B cell (primary cell): ENCODE measurements around the gene C1orf87. TPM values are rescaled to one million over a fixed set of nuclear protein-coding genes. Genes with fewer than 3 reads are reported as not detected.

Experiments used
- ATAC-seq: fragments of 200-7000 bp; cut with Tn5 transposase; one replicate; pipeline ENCODE4 v1.10.0; 2021; ENCODE audit warnings: low read depth, mild to moderate bottlenecking, moderate number of reproducible peaks, moderate library complexity
- CTCF ChIA-PET: fragments of 350-600 bp; sonication (Branson Sonifier 250); formaldehyde crosslinking; loops from one replicate; lab custom pipeline; 2021; ENCODE audit warnings: antibody characterized with exemption, inconsistent platforms; lab: Charles Lee
- POLR2A ChIA-PET: fragments of 350-600 bp; sonication (Branson Sonifier 250); formaldehyde crosslinking; loops from one replicate; lab custom pipeline; 2021; ENCODE audit warnings: antibody characterized with exemption; lab: Charles Lee
- DNase-seq: peaks from one replicate; pipeline ENCODE4 v3.0.0; 2013
- H2AFZ ChIP-seq: 2 replicates; pipeline ENCODE4 v1.6.1; 2012; ENCODE audit warnings: mild to moderate bottlenecking, low read depth, low read length; ENCODE audit not compliant: insufficient read depth, poor library complexity, severe bottlenecking
- H3K27ac ChIP-seq, 2 donors: 1 replicate in 1 of 2; 2 replicates in 1 of 2; pipeline ENCODE4 v1.5.1; 2012 to 2013; ENCODE audit warnings: low read length in 2 of 2, mild to moderate bottlenecking in 2 of 2, moderate library complexity in 1 of 2
- H3K27me3 ChIP-seq, 4 experiments: fragments of 200-600 bp in 1 of 4; sonication (generic) in 1 of 4; replicated peaks in 1 of 4; 1 replicate in 2 of 4; 2 replicates in 2 of 4; pipeline versions ENCODE4 v1.6.1 to v1.7.0; 2013 to 2016; ENCODE audit warnings: low read length in 3 of 4, mild to moderate bottlenecking in 2 of 4, mixed read lengths in 1 of 4, moderate library complexity in 1 of 4; ENCODE audit not compliant: insufficient read depth in 4 of 4, control insufficient read depth in 3 of 4; ENCODE audit errors: control extremely low read depth in 1 of 4
- H3K36me3 ChIP-seq, 2 experiments: replicated peaks in 1 of 2; 1 replicate in 1 of 2; 2 replicates in 1 of 2; pipeline versions ENCODE4 v1.6.1 to v1.7.1; 2013; ENCODE audit warnings: low read length in 1 of 2; ENCODE audit not compliant: insufficient read depth in 2 of 2, control insufficient read depth in 1 of 2; ENCODE audit errors: control extremely low read depth in 1 of 2, extremely low read depth in 1 of 2
- H3K4me1 ChIP-seq, 2 donors: fragments of 200-600 bp in 1 of 2; sonication (generic) in 1 of 2; 1 replicate in 1 of 2; 2 replicates in 1 of 2; pipeline versions ENCODE4 v1.5.1 to v1.6.1; 2013 to 2017; ENCODE audit warnings: low read length in 2 of 2; ENCODE audit not compliant: control insufficient read depth in 2 of 2, insufficient read depth in 2 of 2
- H3K4me2 ChIP-seq: replicated peaks from 2 replicates; pipeline ENCODE3; 2012; ENCODE audit warnings: mild to moderate bottlenecking, low read depth, low read length; ENCODE audit not compliant: poor library complexity, severe bottlenecking
- H3K4me3 ChIP-seq, 5 experiments: fragments of 200-600 bp in 1 of 5; sonication (generic) in 1 of 5; 1 replicate in 3 of 5; 2 replicates in 2 of 5; pipeline versions ENCODE4 v1.5.1 to v1.7.0; 2011 to 2016; ENCODE audit warnings: low read length in 4 of 5, mild to moderate bottlenecking in 4 of 5, low read depth in 2 of 5, control low read depth in 1 of 5, moderate library complexity in 1 of 5; ENCODE audit not compliant: insufficient read depth in 1 of 5; ENCODE audit errors: control extremely low read depth in 1 of 5, extremely low read depth in 1 of 5
- H3K79me2 ChIP-seq: fragments of 200-600 bp; sonication (generic); one replicate; pipeline ENCODE4 v1.6.0; 2016; ENCODE audit warnings: low read length; ENCODE audit not compliant: control insufficient read depth, insufficient read depth
- H3K9ac ChIP-seq: fragments of 200-600 bp; sonication (generic); 2 replicates; pipeline ENCODE4 v1.6.1; 2017; ENCODE audit warnings: mild to moderate bottlenecking, low read length, moderate library complexity
- H3K9me3 ChIP-seq, 3 donors: one replicate each; pipeline versions ENCODE4 v1.6.1 to v1.7.1; 2013; ENCODE audit warnings: low read length in 2 of 3; ENCODE audit not compliant: control insufficient read depth in 2 of 3, insufficient read depth in 1 of 3; ENCODE audit errors: control extremely low read depth in 1 of 3
- H4K20me1 ChIP-seq: 2 replicates; pipeline ENCODE4 v1.6.0; 2012; ENCODE audit warnings: mild to moderate bottlenecking, low read length; ENCODE audit not compliant: insufficient read depth, control insufficient read depth, poor library complexity, severe bottlenecking
- H3K27ac Mint-ChIP-seq: one replicate; pipeline ENCODE4 v1.8.0; 2021; ENCODE audit warnings: mixed read lengths
- H3K27me3 Mint-ChIP-seq: one replicate; pipeline ENCODE4 v1.8.0; 2021; ENCODE audit warnings: mixed read lengths
- H3K4me1 Mint-ChIP-seq: one replicate; pipeline ENCODE4 v1.8.0; 2021; ENCODE audit warnings: mixed read lengths
- H3K4me3 Mint-ChIP-seq: one replicate; pipeline ENCODE4 v1.8.0; 2021; ENCODE audit warnings: mixed read lengths
- H3K9me3 Mint-ChIP-seq: one replicate; pipeline ENCODE4 v1.8.0; 2022; ENCODE audit warnings: mixed read lengths; ENCODE audit not compliant: insufficient read depth
- EZH2 ChIP-seq: IDR thresholded peaks from 2 replicates; pipeline ENCODE4 v1.6.1; 2012; ENCODE audit warnings: borderline replicate concordance, low read depth, mild to moderate bottlenecking, moderate library complexity, low read length; ENCODE audit not compliant: insufficient read depth, poor library complexity, severe bottlenecking
- WGBS: methylation state at CpG from one replicate; pipeline ENCODE4 v1.1.5; 2013; ENCODE audit warnings: missing lambda C conversion rate; ENCODE audit not compliant: insufficient coverage; 5-methylcytosine and 5-hydroxymethylcytosine counted together
- intact Hi-C: fragments of 100-400 bp; cut with micrococcal nuclease; formaldehyde crosslinking; loops from one replicate; pipeline ENCODE4 v1.10.0; 2022
- polyA plus RNA-seq: library from polyadenylated mRNA; depleted of rRNA; stranded (reverse); fragments of >200 nt; gene quantifications from 2 replicates; pipeline ENCODE4 v1.2.3, GENCODE V29; 2012
- total RNA-seq, 2 donors: library from RNA; stranded (reverse); fragments of 120-200 nt in 1 of 2; gene quantifications; 1 replicate in 1 of 2; 2 replicates in 1 of 2; pipeline versions ENCODE4 v1.2.3 to v1.2.4, GENCODE V29; 2013 to 2022
- TF ChIP-seq, protein P1 (sequence below): fragments of 200-600 bp; IDR thresholded peaks from one replicate; pipeline ENCODE4 v1.8.0; 2022; ENCODE audit warnings: antibody characterized with exemption, mild to moderate bottlenecking

C1orf87 gene
- total and polyA plus RNA-seq, 2 donors (not counting 1 experiment from before 2014, with no cell fraction given), result not detected

GRCh38 chr1:59976194-59977074, 97.1 kb downstream of the C1orf87 start:
- Histone ChIP-seq H3K27me3 (peaks cover 0 to 11% (median 5%) of the 10 kb centered on the region in 4 experiments), H3K27ac (no peak overlapping the region), H3K9me3 (no peaks in the 10 kb centered on the region), H3K36me3 (no peaks in the 10 kb centered on the region), H2AFZ (no peak overlapping the region), H3K9ac (no peak overlapping the region), H3K4me3 (no peak overlapping the region), H4K20me1 (no peaks in the 10 kb centered on the region), H3K4me1 (peaks cover 2 to 4% of the 10 kb centered on the region in 2 donors), H3K4me2 (no peak overlapping the region), H3K79me2 (no peaks in the 10 kb centered on the region)
- ATAC-seq (no peak), DNase-seq (peak; percentile 45)
- H3K27ac Mint-ChIP-seq, result no peak overlapping the region
- CTCF ChIA-PET, result interaction anchor here (0.6 to 4.7 kb wide), 12 partner anchors 10 to 1935 kb away, joined by 3 to 36 read pairs (median 3); no protein-coding TSS in a partner anchor
- H3K4me3 Mint-ChIP-seq, result no peak overlapping the region
- WGBS, result 42% methylated on average over 11 of the region's 19 CpGs
- no peaks in the 10 kb centered on the region for H3K9me3 Mint-ChIP-seq
- TF ChIP-seq EZH2, result no peak
- TF ChIP-seq, protein P1, sequence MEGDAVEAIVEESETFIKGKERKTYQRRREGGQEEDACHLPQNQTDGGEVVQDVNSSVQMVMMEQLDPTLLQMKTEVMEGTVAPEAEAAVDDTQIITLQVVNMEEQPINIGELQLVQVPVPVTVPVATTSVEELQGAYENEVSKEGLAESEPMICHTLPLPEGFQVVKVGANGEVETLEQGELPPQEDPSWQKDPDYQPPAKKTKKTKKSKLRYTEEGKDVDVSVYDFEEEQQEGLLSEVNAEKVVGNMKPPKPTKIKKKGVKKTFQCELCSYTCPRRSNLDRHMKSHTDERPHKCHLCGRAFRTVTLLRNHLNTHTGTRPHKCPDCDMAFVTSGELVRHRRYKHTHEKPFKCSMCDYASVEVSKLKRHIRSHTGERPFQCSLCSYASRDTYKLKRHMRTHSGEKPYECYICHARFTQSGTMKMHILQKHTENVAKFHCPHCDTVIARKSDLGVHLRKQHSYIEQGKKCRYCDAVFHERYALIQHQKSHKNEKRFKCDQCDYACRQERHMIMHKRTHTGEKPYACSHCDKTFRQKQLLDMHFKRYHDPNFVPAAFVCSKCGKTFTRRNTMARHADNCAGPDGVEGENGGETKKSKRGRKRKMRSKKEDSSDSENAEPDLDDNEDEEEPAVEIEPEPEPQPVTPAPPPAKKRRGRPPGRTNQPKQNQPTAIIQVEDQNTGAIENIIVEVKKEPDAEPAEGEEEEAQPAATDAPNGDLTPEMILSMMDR, result peak; percentile 95
- peaks cover 34% of the 10 kb centered on the region for H3K27me3 Mint-ChIP-seq
- intact Hi-C loops, result loop anchor here (1.0 to 10.0 kb wide), 3 partner anchors 1068 to 1876 kb away; no protein-coding TSS in a partner anchor
- H3K4me1 Mint-ChIP-seq, result peaks cover 1% of the 10 kb centered on the region
- POLR2A ChIA-PET, result no interaction called here

- no peak overlapping the region for H3K4me3 Mint-ChIP-seq
- CTCF ChIA-PET, result interaction anchor here (0.7 to 3.8 kb wide), 3 partner anchors 16 to 1882 kb away, joined by 3 to 27 read pairs (median 4); no protein-coding TSS in a partner anchor
These were observed 99.9 kb downstream of the C1orf87 start for GRCh38 chr1:59973719-59974118.

More at GRCh38 chr1:59973719-59974118, 99.9 kb downstream of the C1orf87 start:
- DNase-seq (no peak), ATAC-seq (no peak)
- H3K9me3 ChIP-seq, result no peaks in the 10 kb centered on the region
- no peak overlapping the region for H3K27ac ChIP-seq
- WGBS, result no CpG with 5 or more reads among the region's 1 CpG
- no peak overlapping the region for H3K4me2 ChIP-seq
- Mint-ChIP-seq H3K27ac (no peak overlapping the region), H3K27me3 (peaks cover 39% of the 10 kb centered on the region), H3K9me3 (no peaks in the 10 kb centered on the region), H3K4me1 (peaks cover 5% of the 10 kb centered on the region)
- no peaks in the 10 kb centered on the region for H3K36me3 ChIP-seq
- H3K9ac ChIP-seq, result no peak overlapping the region
- peaks cover 0 to 11% (median 5%) of the 10 kb centered on the region in 4 experiments for H3K27me3 ChIP-seq
- no peak for TF ChIP-seq EZH2
- TF ChIP-seq, protein P1, result no peak
- H4K20me1 ChIP-seq, result no peaks in the 10 kb centered on the region
- POLR2A ChIA-PET, result no interaction called here
- no peak overlapping the region for H3K4me3 ChIP-seq
- intact Hi-C loops, result loop anchor here (5.0 to 10.0 kb wide), 3 partner anchors 1071 to 1894 kb away; no protein-coding TSS in a partner anchor
- H2AFZ ChIP-seq, result no peak overlapping the region
- peaks cover 5 to 6% of the 10 kb centered on the region in 2 donors for H3K4me1 ChIP-seq
- H3K79me2 ChIP-seq, result no peaks in the 10 kb centered on the region
